Gastrocnemius medialis (tissue), 4 donors: ENCODE measurements around the gene MYH16. TPM values are rescaled to one million over a fixed set of nuclear protein-coding genes. Genes with fewer than 3 reads are reported as not detected.

Source experiments
- ATAC-seq, 2 donors: fragments of 150-250 bp; one replicate each; pipeline ENCODE4 v1.9.1; 2016
- DNase-seq, 2 donors: peaks; one replicate each; pipeline ENCODE4 v3.0.0-alpha.2; 2019
- H3K27ac ChIP-seq, 4 donors: fragments of 200-600 bp; sonication (generic); 1 replicate in 1 of 4; 2 replicates in 3 of 4; pipeline ENCODE4 v1.5.1; 2016 to 2018; ENCODE audit warnings: mild to moderate bottlenecking in 2 of 4, moderate library complexity in 1 of 4
- H3K27me3 ChIP-seq, 3 donors: fragments of 200-600 bp; sonication (generic) in 2 of 3; 1 replicate in 1 of 3; 2 replicates in 2 of 3; pipeline versions ENCODE4 v1.5.1 to v1.6.0; 2016 to 2019; ENCODE audit warnings: mild to moderate bottlenecking in 1 of 3, moderate library complexity in 1 of 3
- H3K36me3 ChIP-seq, 2 donors: fragments of 200-600 bp; sonication (generic) in 1 of 2; one replicate each; pipeline ENCODE4 v1.5.1; 2017 to 2018
- H3K4me1 ChIP-seq, 2 donors: fragments of 200-600 bp; sonication (generic) in 1 of 2; one replicate each; pipeline ENCODE4 v1.5.1; 2016 to 2017; ENCODE audit warnings: mild to moderate bottlenecking in 2 of 2
- H3K4me3 ChIP-seq, 4 donors: fragments of 200-600 bp; sonication (generic) in 3 of 4; 1 replicate in 1 of 4; 2 replicates in 3 of 4; pipeline ENCODE4 v1.5.1; 2016 to 2019; ENCODE audit warnings: mild to moderate bottlenecking in 2 of 4
- H3K9me3 ChIP-seq, 3 donors: fragments of 200-600 bp; sonication (generic) in 2 of 3; 1 replicate in 1 of 3; 2 replicates in 2 of 3; pipeline ENCODE4 v1.5.1; 2016 to 2019
- CTCF ChIP-seq, 5 experiments: fragments of 450-650 bp in 3 of 5; fragments of 200-600 bp in 2 of 5; sonication (generic) in 2 of 5; IDR thresholded peaks in 4 of 5; conservative IDR thresholded peaks in 1 of 5; 1 replicate in 4 of 5; 2 replicates in 1 of 5; pipeline ENCODE4 v1.5.1; 2016 to 2019; ENCODE audit warnings: antibody characterized with exemption in 5 of 5, mild to moderate bottlenecking in 3 of 5, moderate library complexity in 3 of 5
- POLR2A ChIP-seq, 2 donors: fragments of 450-650 bp; IDR thresholded peaks; one replicate each; pipeline ENCODE4 v1.6.1; 2017; ENCODE audit warnings: antibody characterized with exemption in 2 of 2, mild to moderate bottlenecking in 2 of 2, moderate library complexity in 2 of 2
- in situ Hi-C, 4 donors: fragments of 200-750 bp; cut with MboI; loops; one replicate each; pipeline versions ENCODE4 v1.15.0 to v1.8.0; 2017; ENCODE audit warnings: low sequenced_read_pairs in 4 of 4
- intact Hi-C: fragments of 100-400 bp; cut with DNase I; formaldehyde crosslinking; loops from one replicate; pipeline ENCODE4 v1.15.1; 2023; ENCODE audit warnings: low total_unique reads
- total RNA-seq, 4 donors: library from RNA; depleted of rRNA; stranded (reverse); fragments of >200 nt; gene quantifications; one replicate each; pipeline versions ENCODE4 v1.1.0 to v1.2.3, GENCODE V29; 2016

MYH16 gene
- total RNA-seq, 4 donors from 2014 or later: not detected

GRCh38 chr7:99301496-99301895 is 28.9 kb downstream of the MYH16 start:
- H3K27ac ChIP-seq: no peak overlapping the region
- in situ Hi-C loops (loop anchor here in 1 of 4 donors (25.0 kb wide), 1 partner anchor 164 kb away; the partner anchor contains the start of gene SMURF1), intact Hi-C loops (no loop called here)
- no peak for TF ChIP-seq POLR2A (IDR thresholded peaks at IDR 0.05)
- TF ChIP-seq CTCF (IDR thresholded peaks at IDR 0.05 in 4 of 5, conservative IDR thresholded peaks at IDR 0.05 in 1 of 5): no peak
- no peak overlapping the region for H3K4me3 ChIP-seq
- H3K4me1 ChIP-seq: no peaks in the 10 kb centered on the region
- ATAC-seq (no peak), DNase-seq (no peak)
- H3K36me3 ChIP-seq: no peaks in the 10 kb centered on the region
- no peaks in the 10 kb centered on the region for H3K27me3 ChIP-seq
- no peaks in the 10 kb centered on the region for H3K9me3 ChIP-seq

GRCh38 chr7:99305473-99306260 is 33.0 kb downstream of the MYH16 start:
- no peaks in the 10 kb centered on the region for H3K36me3 ChIP-seq
- TF ChIP-seq CTCF (IDR thresholded peaks at IDR 0.05 in 4 of 5, conservative IDR thresholded peaks at IDR 0.05 in 1 of 5): no peak
- no peak for TF ChIP-seq POLR2A (IDR thresholded peaks at IDR 0.05)
- ATAC-seq (no peak), DNase-seq (no peak)
- H3K27ac ChIP-seq: no peak overlapping the region
- H3K27me3 ChIP-seq: no peaks in the 10 kb centered on the region
- H3K4me1 ChIP-seq: no peaks in the 10 kb centered on the region
- no peaks in the 10 kb centered on the region for H3K9me3 ChIP-seq
- in situ Hi-C loops (loop anchor here in 1 of 4 donors (25.0 kb wide), 1 partner anchor 168 kb away; the partner anchor contains the start of gene SMURF1), intact Hi-C loops (no loop called here)
- no peak overlapping the region for H3K4me3 ChIP-seq

GRCh38 chr7:99308461-99309074 is 35.9 kb downstream of the MYH16 start:
- ATAC-seq: no peak
- TF ChIP-seq POLR2A (IDR thresholded peaks at IDR 0.05) (no peak), CTCF (IDR thresholded peaks at IDR 0.05 in 4 of 5, conservative IDR thresholded peaks at IDR 0.05 in 1 of 5) (no peak)

GRCh38 chr7:99309111-99309510 is 36.5 kb downstream of the MYH16 start:
- TF ChIP-seq POLR2A (IDR thresholded peaks at IDR 0.05) (no peak), CTCF (IDR thresholded peaks at IDR 0.05 in 4 of 5, conservative IDR thresholded peaks at IDR 0.05 in 1 of 5) (no peak)
- ATAC-seq: no peak
- no peaks in the 10 kb centered on the region for H3K36me3 ChIP-seq
- H3K27me3 ChIP-seq: no peaks in the 10 kb centered on the region
- no peak overlapping the region for H3K27ac ChIP-seq
- intact Hi-C loops (no loop called here), in situ Hi-C loops (loop anchor here in 1 of 4 donors (25.0 kb wide), 1 partner anchor 172 kb away; the partner anchor contains the start of gene SMURF1)
- H3K4me3 ChIP-seq: no peak overlapping the region
- no peaks in the 10 kb centered on the region for H3K4me1 ChIP-seq
- H3K9me3 ChIP-seq: no peaks in the 10 kb centered on the region
- DNase-seq: no peak

More at GRCh38 chr7:99308461-99309074, 35.9 kb downstream of the MYH16 start:
- Histone ChIP-seq H3K27ac (no peak overlapping the region), H3K9me3 (no peaks in the 10 kb centered on the region), H3K36me3 (no peaks in the 10 kb centered on the region), H3K4me3 (no peak overlapping the region), H3K27me3 (no peaks in the 10 kb centered on the region), H3K4me1 (no peaks in the 10 kb centered on the region)
- in situ Hi-C loops (loop anchor here in 1 of 4 donors (25.0 kb wide), 1 partner anchor 171 kb away; the partner anchor contains the start of gene SMURF1), intact Hi-C loops (no loop called here)
- DNase-seq: no peak
